ENCODE data around the gene TM4SF20. TPM values are rescaled to one million over a fixed set of nuclear protein-coding genes. Genes with fewer than 3 reads are reported as not detected.

Gene TM4SF20
- total RNA-seq, 6 experiments from 2014 or later, result not detected

DNA sequence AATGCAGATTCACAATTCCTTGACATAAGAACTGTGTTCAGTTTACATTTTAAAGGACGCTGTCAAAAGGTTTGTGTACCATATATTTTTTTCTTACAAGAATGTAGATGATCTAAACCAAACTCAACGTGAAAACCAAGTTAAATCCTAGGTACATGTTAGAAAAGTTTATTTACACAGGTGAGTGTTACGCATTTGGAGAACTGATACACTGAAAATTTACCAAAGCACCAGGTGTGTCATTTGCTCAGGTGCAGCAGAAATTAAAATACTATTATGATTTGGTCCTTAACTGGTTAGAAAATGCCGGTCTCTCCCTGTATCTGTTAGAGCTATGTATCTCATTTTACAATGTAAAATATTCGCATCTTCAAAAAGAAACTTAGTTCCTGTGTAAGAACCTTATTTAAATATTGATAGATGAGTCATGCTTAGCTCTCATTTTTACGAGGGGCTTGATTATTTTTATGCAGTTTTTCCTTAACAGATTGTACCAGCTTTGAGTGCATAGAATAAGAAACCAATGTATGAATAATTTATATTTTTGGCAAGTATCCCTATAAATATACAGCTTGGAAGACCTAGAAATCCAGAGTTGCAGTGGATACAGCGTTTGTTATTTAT is 29.0 kb downstream of the TM4SF20 start:
- Histone ChIP-seq H3K27ac (no peak overlapping the region), H3K27me3 (no peaks in the 10 kb centered on the region), H3K36me3 (peaks cover 0 to 2% (median 0%) of the 10 kb centered on the region in 4 donors), H3K4me1 (no peaks in the 10 kb centered on the region), H3K4me3 (no peak overlapping the region), H3K9me3 (no peaks in the 10 kb centered on the region)
- intact Hi-C loops (cut with DNase I), result no loop called here
- 84% methylated on average over 7 of the region's 7 CpGs for WGBS (ENCODE audit: insufficient coverage, low coverage, low lambda C conversion rate, missing lambda C conversion rate)
- no peak for ATAC-seq
- DNase-seq, result no peak
- TF ChIP-seq, protein P1, sequence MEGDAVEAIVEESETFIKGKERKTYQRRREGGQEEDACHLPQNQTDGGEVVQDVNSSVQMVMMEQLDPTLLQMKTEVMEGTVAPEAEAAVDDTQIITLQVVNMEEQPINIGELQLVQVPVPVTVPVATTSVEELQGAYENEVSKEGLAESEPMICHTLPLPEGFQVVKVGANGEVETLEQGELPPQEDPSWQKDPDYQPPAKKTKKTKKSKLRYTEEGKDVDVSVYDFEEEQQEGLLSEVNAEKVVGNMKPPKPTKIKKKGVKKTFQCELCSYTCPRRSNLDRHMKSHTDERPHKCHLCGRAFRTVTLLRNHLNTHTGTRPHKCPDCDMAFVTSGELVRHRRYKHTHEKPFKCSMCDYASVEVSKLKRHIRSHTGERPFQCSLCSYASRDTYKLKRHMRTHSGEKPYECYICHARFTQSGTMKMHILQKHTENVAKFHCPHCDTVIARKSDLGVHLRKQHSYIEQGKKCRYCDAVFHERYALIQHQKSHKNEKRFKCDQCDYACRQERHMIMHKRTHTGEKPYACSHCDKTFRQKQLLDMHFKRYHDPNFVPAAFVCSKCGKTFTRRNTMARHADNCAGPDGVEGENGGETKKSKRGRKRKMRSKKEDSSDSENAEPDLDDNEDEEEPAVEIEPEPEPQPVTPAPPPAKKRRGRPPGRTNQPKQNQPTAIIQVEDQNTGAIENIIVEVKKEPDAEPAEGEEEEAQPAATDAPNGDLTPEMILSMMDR (IDR thresholded peaks at IDR 0.05), result no peak
- TF ChIP-seq POLR2A (IDR thresholded peaks at IDR 0.05), result no peak

DNA sequence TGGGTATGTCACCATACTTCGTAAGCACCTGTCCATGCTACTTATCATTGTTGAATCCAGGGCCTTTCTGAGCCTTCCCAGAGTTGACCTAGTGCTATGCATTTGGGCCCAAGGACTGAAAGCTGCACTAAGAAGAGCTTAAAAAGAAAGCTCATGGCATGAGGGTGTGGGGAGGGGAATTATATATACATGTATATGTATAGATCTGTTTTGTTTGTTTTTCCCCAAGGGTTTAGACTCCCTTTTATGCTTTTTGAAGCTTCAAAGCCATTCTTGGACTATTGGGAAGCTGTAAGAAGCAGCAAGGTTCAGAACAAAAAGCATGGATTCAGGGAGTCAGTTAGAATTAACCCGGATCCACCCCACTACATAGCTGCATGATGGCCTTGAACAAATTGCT is 30.8 kb downstream of the TM4SF20 start:
- Histone ChIP-seq H3K4me1 (no peaks in the 10 kb centered on the region), H3K27me3 (no peaks in the 10 kb centered on the region), H3K27ac (no peak overlapping the region), H3K9me3 (no peaks in the 10 kb centered on the region), H3K36me3 (peaks cover 0 to 2% (median 0%) of the 10 kb centered on the region in 4 donors), H3K4me3 (no peak overlapping the region)
- no peak for ATAC-seq
- WGBS (ENCODE audit: insufficient coverage, low coverage, low lambda C conversion rate, missing lambda C conversion rate), result 100% methylated on average over 2 of the region's 2 CpGs
- DNase-seq, result no peak
- intact Hi-C loops (cut with DNase I), result no loop called here
- TF ChIP-seq, protein P1 (IDR thresholded peaks at IDR 0.05), result no peak
- no peak for TF ChIP-seq POLR2A (IDR thresholded peaks at IDR 0.05)

DNA sequence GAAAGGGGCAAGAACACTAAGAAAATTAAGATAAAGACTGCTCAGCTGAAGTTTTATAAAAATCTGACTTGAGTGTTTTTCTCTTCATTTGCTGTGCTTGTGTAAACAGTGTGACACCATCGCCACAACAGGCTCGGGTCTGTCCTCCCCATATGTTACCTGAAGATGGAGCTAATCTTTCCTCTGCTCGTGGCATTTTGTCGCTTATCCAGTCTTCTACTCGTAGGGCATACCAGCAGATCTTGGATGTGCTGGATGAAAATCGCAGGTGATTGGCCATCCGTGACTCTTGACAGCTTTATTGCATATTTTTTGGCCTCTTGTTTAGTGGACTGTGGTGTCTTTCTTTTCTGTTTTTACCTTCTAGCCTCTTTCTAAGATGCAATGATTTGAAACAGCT is 32.0 kb downstream of the TM4SF20 start:
- intact Hi-C loops (cut with DNase I), result no loop called here
- H3K27me3 ChIP-seq, result no peaks in the 10 kb centered on the region
- WGBS (ENCODE audit: insufficient coverage, low coverage, low lambda C conversion rate, missing lambda C conversion rate), result 92% methylated on average over 7 of the region's 7 CpGs
- no peaks in the 10 kb centered on the region for H3K4me1 ChIP-seq
- no peak overlapping the region for H3K27ac ChIP-seq
- H3K36me3 ChIP-seq, result peaks cover 0 to 3% (median under 1%) of the 10 kb centered on the region in 4 donors
- H3K9me3 ChIP-seq, result no peaks in the 10 kb centered on the region
- TF ChIP-seq, protein P1 (IDR thresholded peaks at IDR 0.05), result no peak
- TF ChIP-seq POLR2A (IDR thresholded peaks at IDR 0.05), result no peak
- DNase-seq (no peak), ATAC-seq (no peak)
- no peak overlapping the region for H3K4me3 ChIP-seq

DNA sequence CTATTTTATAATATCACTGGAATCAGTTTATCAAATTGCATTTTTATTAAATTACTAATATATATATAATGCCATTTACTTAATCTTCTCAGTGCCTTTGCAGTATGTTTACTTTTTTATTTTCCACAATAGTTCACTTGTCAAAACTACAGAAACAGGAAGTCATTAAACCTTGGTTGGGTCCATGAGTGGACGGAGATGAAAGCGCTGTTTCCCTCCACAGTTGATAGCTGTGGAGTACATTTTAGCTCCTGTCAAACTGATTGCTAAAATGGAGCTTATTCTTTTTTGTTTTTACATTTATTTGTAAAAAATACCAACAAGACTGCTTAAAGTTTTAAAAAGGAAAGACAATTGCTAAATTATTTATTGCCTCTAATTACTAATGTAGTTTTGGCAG is 34.9 kb downstream of the TM4SF20 start:
- 81% methylated on average over 2 of the region's 2 CpGs for WGBS (ENCODE audit: insufficient coverage, low coverage, low lambda C conversion rate, missing lambda C conversion rate)
- no peak overlapping the region for H3K4me3 ChIP-seq
- DNase-seq (no peak), ATAC-seq (no peak)
- H3K27ac ChIP-seq, result no peak overlapping the region
- intact Hi-C loops (cut with DNase I), result no loop called here
- H3K27me3 ChIP-seq, result no peaks in the 10 kb centered on the region
- H3K36me3 ChIP-seq, result peaks cover 0 to 3% (median under 1%) of the 10 kb centered on the region in 4 donors
- no peaks in the 10 kb centered on the region for H3K9me3 ChIP-seq
- peaks cover 0 to 6% (median 0%) of the 10 kb centered on the region in 4 donors for H3K4me1 ChIP-seq
- TF ChIP-seq, protein P1 (IDR thresholded peaks at IDR 0.05), result no peak
- TF ChIP-seq POLR2A (IDR thresholded peaks at IDR 0.05), result no peak
